ENCODE data around the gene PRKCG.

DNA sequence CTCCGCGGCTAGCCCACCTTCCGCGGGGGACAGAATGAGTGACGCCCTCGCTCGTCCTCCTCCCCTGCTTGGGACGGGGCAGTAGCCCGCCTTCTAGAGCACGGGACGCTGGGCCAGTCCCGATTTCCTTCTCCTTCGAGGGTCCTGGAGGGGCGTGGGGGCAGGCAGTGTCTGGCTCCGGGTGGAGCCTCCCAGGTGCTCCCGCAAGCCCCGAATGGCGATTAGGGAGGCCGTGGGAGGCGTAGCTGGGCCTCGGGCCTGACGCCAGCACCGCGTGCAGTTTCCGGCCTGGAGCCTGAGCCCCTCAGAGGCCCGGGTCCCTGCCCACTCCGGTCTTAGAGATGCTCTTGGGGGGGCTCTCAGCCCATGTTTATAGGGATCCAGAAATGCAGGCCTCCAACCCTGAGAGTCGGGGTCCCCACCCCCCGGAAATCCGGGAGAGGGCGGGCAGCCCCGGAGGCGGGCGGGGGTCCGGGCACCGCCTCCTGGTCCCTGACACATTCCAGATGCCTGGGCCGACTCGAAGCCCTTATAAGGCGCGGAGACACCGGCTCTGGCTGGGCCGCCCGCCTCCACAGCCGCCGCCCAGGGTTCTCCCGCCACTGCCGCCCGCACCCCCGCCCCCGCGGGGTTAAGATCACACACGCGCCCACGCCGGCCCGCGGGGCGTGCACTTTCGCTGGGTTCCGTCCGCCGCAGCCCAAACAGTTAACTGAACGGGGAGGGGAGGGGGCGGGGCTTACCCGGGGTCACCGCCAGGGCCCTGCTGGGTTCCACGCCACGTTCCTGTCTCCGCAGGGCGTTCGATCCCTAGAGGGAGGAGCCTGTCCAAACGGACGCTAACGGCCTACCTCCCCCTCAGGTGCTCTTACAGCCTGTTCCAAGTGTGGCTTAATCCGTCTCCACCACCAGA, 12.8 kb upstream of the PRKCG start:
- TF ChIP-seq POLR2A (IDR thresholded peaks at IDR 0.05): peak in 2 of 4 donors; percentile 45 to 82
- TF ChIP-seq, protein P1, sequence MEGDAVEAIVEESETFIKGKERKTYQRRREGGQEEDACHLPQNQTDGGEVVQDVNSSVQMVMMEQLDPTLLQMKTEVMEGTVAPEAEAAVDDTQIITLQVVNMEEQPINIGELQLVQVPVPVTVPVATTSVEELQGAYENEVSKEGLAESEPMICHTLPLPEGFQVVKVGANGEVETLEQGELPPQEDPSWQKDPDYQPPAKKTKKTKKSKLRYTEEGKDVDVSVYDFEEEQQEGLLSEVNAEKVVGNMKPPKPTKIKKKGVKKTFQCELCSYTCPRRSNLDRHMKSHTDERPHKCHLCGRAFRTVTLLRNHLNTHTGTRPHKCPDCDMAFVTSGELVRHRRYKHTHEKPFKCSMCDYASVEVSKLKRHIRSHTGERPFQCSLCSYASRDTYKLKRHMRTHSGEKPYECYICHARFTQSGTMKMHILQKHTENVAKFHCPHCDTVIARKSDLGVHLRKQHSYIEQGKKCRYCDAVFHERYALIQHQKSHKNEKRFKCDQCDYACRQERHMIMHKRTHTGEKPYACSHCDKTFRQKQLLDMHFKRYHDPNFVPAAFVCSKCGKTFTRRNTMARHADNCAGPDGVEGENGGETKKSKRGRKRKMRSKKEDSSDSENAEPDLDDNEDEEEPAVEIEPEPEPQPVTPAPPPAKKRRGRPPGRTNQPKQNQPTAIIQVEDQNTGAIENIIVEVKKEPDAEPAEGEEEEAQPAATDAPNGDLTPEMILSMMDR (IDR thresholded peaks at IDR 0.05): peak in 5 of 6 experiments; percentile 26 to 52 (median 44)

Measured in esophagus squamous epithelium (tissue), 4 donors.